Medulla oblongata (tissue), 1 donor: ENCODE measurements around the gene USF1.
"Not testable (repeated sequence)": the region's sequence is repeated elsewhere in the genome, so short reads cannot be mapped to it uniquely, and the experiment has no call there.

Experiments used
- DNase-seq: peaks from one replicate; pipeline ENCODE4 v3.0.0-alpha.2; 2015; ENCODE audit errors: extremely low spot score

The USF1 gene

GRCh38 chr1:161077426-161077825 lies 31.6 kb upstream of the USF1 start:
- no peak for DNase-seq

- DNase-seq = no peak
Observed at GRCh38 chr1:161076410-161076809, 30.6 kb upstream of the USF1 start.

- no peak for DNase-seq
Observed at GRCh38 chr1:161074676-161075368, 29.0 kb upstream of the USF1 start.

GRCh38 chr1:161073474-161074121 lies 27.8 kb upstream of the USF1 start:
- DNase-seq = no peak

GRCh38 chr1:161072751-161073449 lies 27.1 kb upstream of the USF1 start:
- DNase-seq = no peak

- peak; percentile 40 for DNase-seq
Observed at GRCh38 chr1:161071886-161072371, 26.2 kb upstream of the USF1 start.

GRCh38 chr1:161070761-161071160 lies 25.0 kb upstream of the USF1 start:
- DNase-seq = no peak

- peak; percentile 82 for DNase-seq
Observed at GRCh38 chr1:161069731-161070270, 24.0 kb upstream of the USF1 start, which contains the start of gene ARHGAP30. TSS of gene ARHGAP30 (minus strand) at chr1:161069891. CDS start at chr1:161069624, 267 bp downstream.

GRCh38 chr1:161069241-161069640 lies 23.5 kb upstream of the USF1 start:
- DNase-seq = no peak

- peak; percentile 79 for DNase-seq
Observed at GRCh38 chr1:161068306-161069234, 22.8 kb upstream of the USF1 start.

GRCh38 chr1:161066694-161067093 lies 20.9 kb upstream of the USF1 start:
- DNase-seq = no peak

GRCh38 chr1:161065681-161066080 lies 19.9 kb upstream of the USF1 start:
- DNase-seq = not testable (repeated sequence)

GRCh38 chr1:161063936-161064335 lies 18.2 kb upstream of the USF1 start:
- DNase-seq = not testable (repeated sequence)

- DNase-seq = no peak
Observed at GRCh38 chr1:161061419-161061818, 15.6 kb upstream of the USF1 start.

GRCh38 chr1:161059293-161059692 lies 13.5 kb upstream of the USF1 start:
- DNase-seq = no peak

- no peak for DNase-seq
Observed at GRCh38 chr1:161054805-161055204, 9.0 kb upstream of the USF1 start.

GRCh38 chr1:161054232-161054631 lies 8.5 kb upstream of the USF1 start:
- no peak for DNase-seq

GRCh38 chr1:161052899-161053298 lies 7.1 kb upstream of the USF1 start:
- DNase-seq = no peak

- no peak for DNase-seq
Observed at GRCh38 chr1:161051219-161051618, 5.4 kb upstream of the USF1 start.

GRCh38 chr1:161048949-161049722 lies 3.4 kb upstream of the USF1 start:
- DNase-seq = no peak
